Adrenal gland (tissue), 5 donors: ENCODE results near the gene HSPA1L.

ENCODE experiments used
- CTCF ChIP-seq, 6 experiments: fragments of 450-650 bp in 4 of 6; fragments of 200-600 bp in 2 of 6; sonication (generic) in 1 of 6; IDR thresholded peaks; 1 replicate in 5 of 6; 2 replicates in 1 of 6; pipeline versions ENCODE4 v1.5.1 to v1.8.0; 2016 to 2021; ENCODE audit warnings: antibody characterized with exemption in 6 of 6, mild to moderate bottlenecking in 2 of 6, moderate library complexity in 1 of 6
- POLR2A ChIP-seq, 2 donors: fragments of 450-650 bp; IDR thresholded peaks; one replicate each; pipeline ENCODE4 v1.6.1; 2017; ENCODE audit warnings: antibody characterized with exemption in 2 of 2, mild to moderate bottlenecking in 2 of 2, moderate library complexity in 1 of 2
- donor health status: DM: no; HTN: no; CAD: no.

GRCh38 chr6:31763619-31763940 lies 51.5 kb downstream of the HSPA1L start:
- TF ChIP-seq POLR2A (IDR thresholded peaks at IDR 0.05) (no peak), CTCF (IDR thresholded peaks at IDR 0.05) (no peak)
